Panc1 (cell line): ENCODE results near the gene JAML. TPM values are rescaled to one million over a fixed set of nuclear protein-coding genes. Genes with fewer than 3 reads are reported as not detected.

Experiments
- ATAC-seq: fragments of 200-7000 bp; cut with Tn5 transposase; 2 replicates; pipeline ENCODE4 v1.9.1; 2020; ENCODE audit warnings: mild to moderate bottlenecking, moderate library complexity
- BruUV-seq: library from RNA; stranded (reverse); fragments of 400-500 nt; replicated peaks from 2 replicates; lab custom pipeline; 2021; lab: Mats Ljungman, UMichigan
- CTCF ChIA-PET: fragments of 300-600 bp; sonication (Branson Sonifier 250); formaldehyde crosslinking; loops from one replicate; lab custom pipeline; 2022; ENCODE audit warnings: antibody characterized with exemption; lab: Charles Lee
- POLR2A ChIA-PET: fragments of 300-600 bp; sonication (Branson Sonifier 250); formaldehyde crosslinking; loops from one replicate; lab custom pipeline; 2022; ENCODE audit warnings: antibody characterized with exemption; lab: Charles Lee
- DNase-seq: peaks from one replicate; pipeline ENCODE4 v3.0.0-alpha.2; 2010; ENCODE audit warnings: low read depth, low spot score
- H3K27ac ChIP-seq: 2 replicates; pipeline ENCODE4 v1.5.1; 2011; ENCODE audit warnings: mild to moderate bottlenecking, low read length, inconsistent platforms
- H3K27me3 ChIP-seq: fragments of 200-500 bp; sonication (Bioruptor generic); 2 replicates; pipeline ENCODE4 v1.6.0; 2014; ENCODE audit warnings: low read length, inconsistent platforms; ENCODE audit not compliant: control insufficient read depth, insufficient read depth
- H3K36me3 ChIP-seq: fragments of 200-500 bp; sonication (Bioruptor generic); 2 replicates; pipeline ENCODE4 v1.5.1; 2014; ENCODE audit warnings: inconsistent platforms, mild to moderate bottlenecking, low read length, moderate library complexity; ENCODE audit not compliant: control insufficient read depth, insufficient read depth
- H3K4me1 ChIP-seq: 2 replicates; pipeline ENCODE4 v1.5.1; 2011; ENCODE audit warnings: inconsistent platforms, mild to moderate bottlenecking, low read length, moderate library complexity; ENCODE audit not compliant: control insufficient read depth, insufficient read depth
- H3K4me3 ChIP-seq, 2 experiments: 2 replicates each; pipeline ENCODE4 v1.5.1; 2011 to 2012; ENCODE audit warnings: low read depth in 2 of 2, low read length in 2 of 2, mild to moderate bottlenecking in 2 of 2, inconsistent platforms in 1 of 2, moderate library complexity in 1 of 2
- H3K9me3 ChIP-seq: fragments of 200-500 bp; sonication (Bioruptor generic); 2 replicates; pipeline ENCODE4 v1.5.1; 2014; ENCODE audit warnings: low read depth, mild to moderate bottlenecking, inconsistent platforms, low read length, moderate library complexity; ENCODE audit not compliant: control insufficient read depth, insufficient read depth
- POLR2AphosphoS5 ChIP-seq: IDR thresholded peaks from 2 replicates; pipeline ENCODE4 v1.6.1; 2012; ENCODE audit warnings: mild to moderate bottlenecking, low read depth, low read length, moderate library complexity
- SIN3A ChIP-seq: IDR thresholded peaks from 2 replicates; pipeline ENCODE4 v1.6.1; 2012; ENCODE audit warnings: low read depth, mild to moderate bottlenecking, low read length, moderate library complexity, borderline replicate concordance; ENCODE audit not compliant: insufficient read depth
- TCF7L2 ChIP-seq: IDR thresholded peaks from 2 replicates; pipeline ENCODE4 v1.6.1; 2011; ENCODE audit warnings: mild to moderate bottlenecking, low read depth, low read length, inconsistent platforms
- in situ Hi-C: cut with HindIII; loops from 2 replicates; pipeline ENCODE4 v1.10.0; 2016; ENCODE audit warnings: low sequenced_read_pairs, low pct_unique_long_range_greater_than_20kb
- intact Hi-C: fragments of 100-400 bp; cut with micrococcal nuclease; formaldehyde crosslinking; loops from one replicate; pipeline ENCODE4 v1.10.0; 2022; ENCODE audit not compliant: unreplicated experiment
- total RNA-seq: library from RNA; stranded (reverse); gene quantifications from one replicate; pipeline ENCODE4 v1.2.1, GENCODE V29; 2021; ENCODE audit not compliant: unreplicated experiment
- TF ChIP-seq, protein P1 (sequence below), 2 experiments: IDR thresholded peaks; 2 replicates each; pipeline ENCODE4 v1.6.1; 2011 to 2012; ENCODE audit warnings: low read depth in 2 of 2, control low read depth in 1 of 2, low read length in 1 of 2, mild to moderate bottlenecking in 1 of 2, moderate library complexity in 1 of 2; ENCODE audit not compliant: insufficient read depth in 1 of 2
- TF ChIP-seq, protein P2 (sequence below): fragments of 450-650 bp; IDR thresholded peaks from 2 replicates; pipeline ENCODE4 v1.5.1; 2017; ENCODE audit warnings: mild to moderate bottlenecking

JAML gene
- total RNA-seq, 1 experiment from 2014 or later: 0.39 TPM

DNA sequence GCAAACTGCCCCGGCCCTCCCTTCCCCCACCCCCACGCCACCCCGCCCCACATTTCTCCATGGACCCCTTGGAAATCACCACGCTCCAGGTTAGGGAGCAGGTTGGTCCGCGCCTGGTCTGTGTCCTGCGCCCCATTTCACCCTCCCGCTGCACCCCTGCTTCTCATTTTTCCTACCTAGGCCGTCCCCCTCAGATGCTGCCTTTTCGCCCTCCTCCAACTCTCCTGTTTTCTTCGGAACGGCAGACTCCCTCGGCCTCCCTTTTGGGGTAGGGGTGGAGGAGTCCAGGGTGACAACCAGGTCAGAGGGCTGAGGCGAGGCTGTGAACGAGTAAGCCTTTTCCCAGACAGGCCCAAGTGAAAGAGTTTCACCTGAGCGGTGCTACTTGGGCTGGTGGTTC lies 71.3 kb downstream of the JAML start:
- BruUV-seq: no TSS peak
- H3K9me3 ChIP-seq: no peaks in the 10 kb centered on the region
- peaks cover 4% of the 10 kb centered on the region for H3K4me1 ChIP-seq
- H3K27me3 ChIP-seq: peaks cover 34% of the 10 kb centered on the region
- DNase-seq (no peak), ATAC-seq (no peak)
- no peak overlapping the region for H3K27ac ChIP-seq
- H3K36me3 ChIP-seq: no peaks in the 10 kb centered on the region
- TF ChIP-seq TCF7L2 (no peak), SIN3A (no peak), POLR2AphosphoS5 (no peak)
- in situ Hi-C loops (no loop called here), intact Hi-C loops (loop anchor here (5.0 kb wide), 1 partner anchor 139 kb away; no protein-coding TSS in a partner anchor)
- H3K4me3 ChIP-seq: peak overlapping the region in 1 of 2 experiments; percentile 50; a peak in 1 of 4 replicates
- ChIA-PET CTCF (interaction anchor here (0.6 to 0.7 kb wide), 4 partner anchors 18 to 465 kb away, joined by 3 to 4 read pairs (median 4); no protein-coding TSS in a partner anchor), POLR2A (interaction anchor here (0.6 kb wide), 1 partner anchor 236 kb away, joined by 12 read pairs; no protein-coding TSS in a partner anchor)

DNA sequence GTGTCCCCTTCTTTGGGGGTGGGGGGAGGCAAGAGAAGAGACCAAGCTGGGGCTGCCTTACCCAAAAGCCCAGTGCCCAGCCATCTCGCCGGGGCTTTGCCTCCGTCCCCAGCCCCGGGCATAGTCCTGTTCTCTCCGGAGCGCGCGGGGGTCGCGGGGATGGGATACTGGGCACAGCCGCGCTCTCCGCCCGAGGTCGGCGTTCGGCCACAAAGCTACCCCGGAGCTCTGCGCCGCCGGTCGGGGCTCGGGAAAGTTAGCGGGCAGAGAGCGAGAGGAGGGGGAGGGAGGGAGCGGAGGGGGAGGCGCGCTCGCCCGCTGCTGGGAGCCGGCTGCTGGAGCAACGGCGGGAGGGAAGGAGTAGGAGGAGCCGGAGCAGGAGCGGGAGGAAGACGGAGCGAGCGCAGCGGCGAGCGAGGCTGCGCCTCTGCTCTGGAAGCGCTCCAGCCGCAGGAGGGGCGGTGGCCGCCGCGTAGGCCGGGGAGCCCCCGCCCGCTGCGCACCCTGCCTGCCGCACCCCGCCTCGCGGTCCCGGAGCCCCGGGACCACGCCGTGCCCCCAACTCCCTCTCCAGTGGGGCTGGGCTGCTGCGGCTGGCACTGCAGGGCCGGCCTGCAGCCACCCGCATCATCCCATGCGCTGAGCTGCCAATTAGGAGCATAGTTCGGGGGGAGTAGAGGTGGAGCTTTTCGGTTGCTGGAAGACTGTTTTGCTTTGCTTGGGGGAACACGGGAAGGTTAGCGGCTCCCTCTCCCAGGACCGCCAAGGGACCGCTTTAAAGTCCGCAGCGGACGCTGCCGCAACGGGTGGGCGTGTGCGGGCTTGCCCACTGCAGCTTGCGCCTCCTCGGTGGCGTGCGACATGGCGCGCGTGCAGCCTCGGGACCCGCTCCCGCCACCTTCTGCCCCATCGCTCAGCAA lies 72.0 kb downstream of the JAML start, which contains the start of gene SCN4B:
Gene SCN4B (minus strand): TSS at position 272 of the 920 bp plus-strand sequence. CDS start 150 bp downstream, at position 122.
- ChIA-PET CTCF (interaction anchor here (0.6 to 0.7 kb wide), 5 partner anchors 14 to 466 kb away, joined by 3 to 4 read pairs (median 3); no protein-coding TSS in a partner anchor), POLR2A (interaction anchor here (0.6 kb wide), 1 partner anchor 237 kb away, joined by 12 read pairs; no protein-coding TSS in a partner anchor)
- peaks cover 31% of the 10 kb centered on the region for H3K27me3 ChIP-seq
- peak within 1 kb of the TSS; percentile 49 to 50 for H3K4me3 ChIP-seq
- H3K36me3 ChIP-seq: no peaks in the 10 kb centered on the region
- in situ Hi-C loops (no loop called here), intact Hi-C loops (loop anchor here (5.0 kb wide), 1 partner anchor 139 kb away; no protein-coding TSS in a partner anchor)
- no peak for DNase-seq
- BruUV-seq: no TSS peak
- ATAC-seq: peak; percentile 82
- no peaks in the 10 kb centered on the region for H3K9me3 ChIP-seq
- H3K27ac ChIP-seq: no peak within 1 kb of the TSS
- TF ChIP-seq SIN3A: no peak
- TF ChIP-seq POLR2AphosphoS5: no peak
- TF ChIP-seq, protein P1, sequence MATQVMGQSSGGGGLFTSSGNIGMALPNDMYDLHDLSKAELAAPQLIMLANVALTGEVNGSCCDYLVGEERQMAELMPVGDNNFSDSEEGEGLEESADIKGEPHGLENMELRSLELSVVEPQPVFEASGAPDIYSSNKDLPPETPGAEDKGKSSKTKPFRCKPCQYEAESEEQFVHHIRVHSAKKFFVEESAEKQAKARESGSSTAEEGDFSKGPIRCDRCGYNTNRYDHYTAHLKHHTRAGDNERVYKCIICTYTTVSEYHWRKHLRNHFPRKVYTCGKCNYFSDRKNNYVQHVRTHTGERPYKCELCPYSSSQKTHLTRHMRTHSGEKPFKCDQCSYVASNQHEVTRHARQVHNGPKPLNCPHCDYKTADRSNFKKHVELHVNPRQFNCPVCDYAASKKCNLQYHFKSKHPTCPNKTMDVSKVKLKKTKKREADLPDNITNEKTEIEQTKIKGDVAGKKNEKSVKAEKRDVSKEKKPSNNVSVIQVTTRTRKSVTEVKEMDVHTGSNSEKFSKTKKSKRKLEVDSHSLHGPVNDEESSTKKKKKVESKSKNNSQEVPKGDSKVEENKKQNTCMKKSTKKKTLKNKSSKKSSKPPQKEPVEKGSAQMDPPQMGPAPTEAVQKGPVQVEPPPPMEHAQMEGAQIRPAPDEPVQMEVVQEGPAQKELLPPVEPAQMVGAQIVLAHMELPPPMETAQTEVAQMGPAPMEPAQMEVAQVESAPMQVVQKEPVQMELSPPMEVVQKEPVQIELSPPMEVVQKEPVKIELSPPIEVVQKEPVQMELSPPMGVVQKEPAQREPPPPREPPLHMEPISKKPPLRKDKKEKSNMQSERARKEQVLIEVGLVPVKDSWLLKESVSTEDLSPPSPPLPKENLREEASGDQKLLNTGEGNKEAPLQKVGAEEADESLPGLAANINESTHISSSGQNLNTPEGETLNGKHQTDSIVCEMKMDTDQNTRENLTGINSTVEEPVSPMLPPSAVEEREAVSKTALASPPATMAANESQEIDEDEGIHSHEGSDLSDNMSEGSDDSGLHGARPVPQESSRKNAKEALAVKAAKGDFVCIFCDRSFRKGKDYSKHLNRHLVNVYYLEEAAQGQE (IDR thresholded peaks at IDR 0.05; ENCODE audit: insufficient read depth in 1 of 2, low read depth in 2 of 2, low read length in 1 of 2): no peak
- TF ChIP-seq, protein P2, sequence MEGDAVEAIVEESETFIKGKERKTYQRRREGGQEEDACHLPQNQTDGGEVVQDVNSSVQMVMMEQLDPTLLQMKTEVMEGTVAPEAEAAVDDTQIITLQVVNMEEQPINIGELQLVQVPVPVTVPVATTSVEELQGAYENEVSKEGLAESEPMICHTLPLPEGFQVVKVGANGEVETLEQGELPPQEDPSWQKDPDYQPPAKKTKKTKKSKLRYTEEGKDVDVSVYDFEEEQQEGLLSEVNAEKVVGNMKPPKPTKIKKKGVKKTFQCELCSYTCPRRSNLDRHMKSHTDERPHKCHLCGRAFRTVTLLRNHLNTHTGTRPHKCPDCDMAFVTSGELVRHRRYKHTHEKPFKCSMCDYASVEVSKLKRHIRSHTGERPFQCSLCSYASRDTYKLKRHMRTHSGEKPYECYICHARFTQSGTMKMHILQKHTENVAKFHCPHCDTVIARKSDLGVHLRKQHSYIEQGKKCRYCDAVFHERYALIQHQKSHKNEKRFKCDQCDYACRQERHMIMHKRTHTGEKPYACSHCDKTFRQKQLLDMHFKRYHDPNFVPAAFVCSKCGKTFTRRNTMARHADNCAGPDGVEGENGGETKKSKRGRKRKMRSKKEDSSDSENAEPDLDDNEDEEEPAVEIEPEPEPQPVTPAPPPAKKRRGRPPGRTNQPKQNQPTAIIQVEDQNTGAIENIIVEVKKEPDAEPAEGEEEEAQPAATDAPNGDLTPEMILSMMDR: no peak
- no peak for TF ChIP-seq TCF7L2
- H3K4me1 ChIP-seq: peaks cover 4% of the 10 kb centered on the region
